ENCODE measurements around the gene FAT2.

DNA sequence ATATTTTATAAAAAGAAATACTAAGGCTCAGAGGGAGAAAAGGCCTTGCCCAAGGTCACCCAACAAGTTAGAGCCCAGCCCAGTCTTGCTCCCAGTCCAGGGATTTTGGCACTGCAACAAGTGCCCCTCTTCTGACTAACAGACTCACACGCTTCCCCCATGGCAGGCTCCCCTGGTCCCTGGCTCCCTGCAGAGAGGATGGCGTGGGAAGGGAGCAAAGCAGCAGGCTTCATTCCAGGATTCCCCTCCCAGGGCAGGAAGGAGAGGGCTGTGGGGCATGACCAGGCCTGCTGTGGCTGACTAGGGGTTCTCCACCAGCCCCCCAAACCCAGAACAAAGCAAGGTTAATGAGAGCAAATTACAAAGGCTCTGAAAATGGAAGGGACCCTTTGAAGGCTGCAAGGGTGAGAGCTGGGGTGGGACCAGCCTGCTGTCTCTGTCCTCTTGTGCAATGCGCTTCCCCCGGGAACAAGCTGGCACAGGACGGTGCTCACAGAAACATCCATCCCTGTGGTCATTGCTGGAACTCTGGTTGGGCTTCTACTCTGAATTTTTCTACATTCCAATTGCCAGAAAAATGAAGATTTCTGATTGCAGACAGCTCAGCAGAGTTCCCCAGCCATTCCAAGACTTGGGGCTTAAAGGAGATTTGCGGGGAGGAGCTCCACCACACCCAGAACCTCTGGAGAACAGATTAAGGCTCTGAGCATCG is 37.1 kb upstream of the FAT2 start:
- TF ChIP-seq EZH2 (IDR thresholded peaks at IDR 0.05; ENCODE audit: borderline replicate concordance, low read depth, low read length, poor library complexity, severe bottlenecking): no peak
- TF ChIP-seq, protein P1, sequence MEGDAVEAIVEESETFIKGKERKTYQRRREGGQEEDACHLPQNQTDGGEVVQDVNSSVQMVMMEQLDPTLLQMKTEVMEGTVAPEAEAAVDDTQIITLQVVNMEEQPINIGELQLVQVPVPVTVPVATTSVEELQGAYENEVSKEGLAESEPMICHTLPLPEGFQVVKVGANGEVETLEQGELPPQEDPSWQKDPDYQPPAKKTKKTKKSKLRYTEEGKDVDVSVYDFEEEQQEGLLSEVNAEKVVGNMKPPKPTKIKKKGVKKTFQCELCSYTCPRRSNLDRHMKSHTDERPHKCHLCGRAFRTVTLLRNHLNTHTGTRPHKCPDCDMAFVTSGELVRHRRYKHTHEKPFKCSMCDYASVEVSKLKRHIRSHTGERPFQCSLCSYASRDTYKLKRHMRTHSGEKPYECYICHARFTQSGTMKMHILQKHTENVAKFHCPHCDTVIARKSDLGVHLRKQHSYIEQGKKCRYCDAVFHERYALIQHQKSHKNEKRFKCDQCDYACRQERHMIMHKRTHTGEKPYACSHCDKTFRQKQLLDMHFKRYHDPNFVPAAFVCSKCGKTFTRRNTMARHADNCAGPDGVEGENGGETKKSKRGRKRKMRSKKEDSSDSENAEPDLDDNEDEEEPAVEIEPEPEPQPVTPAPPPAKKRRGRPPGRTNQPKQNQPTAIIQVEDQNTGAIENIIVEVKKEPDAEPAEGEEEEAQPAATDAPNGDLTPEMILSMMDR (conservative IDR thresholded peaks at IDR 0.05; ENCODE audit: low read depth, low read length): no peak
